Suprapubic skin (tissue), 4 donors: Measurements from ENCODE around the gene NPHP4.

Experiments
- POLR2A ChIP-seq, 2 donors: fragments of 450-650 bp; IDR thresholded peaks; one replicate each; pipeline ENCODE4 v1.6.1; 2017; ENCODE audit warnings: antibody characterized with exemption in 2 of 2, mild to moderate bottlenecking in 2 of 2, moderate library complexity in 2 of 2
- POLR2AphosphoS5 ChIP-seq, 3 donors: sonication (generic); formaldehyde crosslinking; IDR thresholded peaks; one replicate each; pipeline ENCODE4 v1.6.1; 2017; ENCODE audit warnings: antibody characterized with exemption in 3 of 3
- TF ChIP-seq, protein P1 (sequence below), 2 donors: fragments of 200-600 bp in 1 of 2; fragments of 450-650 bp in 1 of 2; sonication (generic) in 1 of 2; IDR thresholded peaks; one replicate each; pipeline ENCODE4 v1.5.1; 2016 to 2019; ENCODE audit warnings: antibody characterized with exemption in 2 of 2, mild to moderate bottlenecking in 1 of 2, moderate library complexity in 1 of 2

- TF ChIP-seq, protein P1, sequence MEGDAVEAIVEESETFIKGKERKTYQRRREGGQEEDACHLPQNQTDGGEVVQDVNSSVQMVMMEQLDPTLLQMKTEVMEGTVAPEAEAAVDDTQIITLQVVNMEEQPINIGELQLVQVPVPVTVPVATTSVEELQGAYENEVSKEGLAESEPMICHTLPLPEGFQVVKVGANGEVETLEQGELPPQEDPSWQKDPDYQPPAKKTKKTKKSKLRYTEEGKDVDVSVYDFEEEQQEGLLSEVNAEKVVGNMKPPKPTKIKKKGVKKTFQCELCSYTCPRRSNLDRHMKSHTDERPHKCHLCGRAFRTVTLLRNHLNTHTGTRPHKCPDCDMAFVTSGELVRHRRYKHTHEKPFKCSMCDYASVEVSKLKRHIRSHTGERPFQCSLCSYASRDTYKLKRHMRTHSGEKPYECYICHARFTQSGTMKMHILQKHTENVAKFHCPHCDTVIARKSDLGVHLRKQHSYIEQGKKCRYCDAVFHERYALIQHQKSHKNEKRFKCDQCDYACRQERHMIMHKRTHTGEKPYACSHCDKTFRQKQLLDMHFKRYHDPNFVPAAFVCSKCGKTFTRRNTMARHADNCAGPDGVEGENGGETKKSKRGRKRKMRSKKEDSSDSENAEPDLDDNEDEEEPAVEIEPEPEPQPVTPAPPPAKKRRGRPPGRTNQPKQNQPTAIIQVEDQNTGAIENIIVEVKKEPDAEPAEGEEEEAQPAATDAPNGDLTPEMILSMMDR (IDR thresholded peaks at IDR 0.05): no peak
- no peak for TF ChIP-seq POLR2AphosphoS5 (IDR thresholded peaks at IDR 0.05)
- TF ChIP-seq POLR2A (IDR thresholded peaks at IDR 0.05): no peak
These were observed 3.8 kb upstream of the NPHP4 start for GRCh38 chr1:5995871-5996630.
